Sigmoid colon (tissue), 4 donors: ENCODE results near the gene SERPINF2.

Source experiments
- CTCF ChIP-seq, 4 experiments: fragments of 450-650 bp in 3 of 4; fragments of 200-600 bp in 1 of 4; IDR thresholded peaks; one replicate each; pipeline ENCODE4 v1.5.1; 2016 to 2019; ENCODE audit warnings: antibody characterized with exemption in 4 of 4, mild to moderate bottlenecking in 3 of 4, moderate library complexity in 2 of 4
- EP300 ChIP-seq, 4 donors: sonication (generic); formaldehyde crosslinking; IDR thresholded peaks; one replicate each; pipeline ENCODE4 v1.6.1; 2017; ENCODE audit warnings: antibody characterized with exemption in 4 of 4
- POLR2A ChIP-seq, 2 donors: fragments of 450-650 bp; IDR thresholded peaks; one replicate each; pipeline ENCODE4 v1.6.1; 2016; ENCODE audit warnings: antibody characterized with exemption in 2 of 2, mild to moderate bottlenecking in 2 of 2, moderate library complexity in 2 of 2
- POLR2AphosphoS5 ChIP-seq, 4 donors: sonication (generic); formaldehyde crosslinking; IDR thresholded peaks; one replicate each; pipeline ENCODE4 v1.6.1; 2017; ENCODE audit warnings: antibody characterized with exemption in 4 of 4

- TF ChIP-seq CTCF (IDR thresholded peaks at IDR 0.05) (no peak), POLR2A (IDR thresholded peaks at IDR 0.05) (no peak), POLR2AphosphoS5 (IDR thresholded peaks at IDR 0.05) (no peak), EP300 (IDR thresholded peaks at IDR 0.05) (no peak)
These were observed 2.2 kb downstream of the SERPINF2 start for GRCh38 chr17:1744551-1745512.
